ENCODE measurements around the gene PSD2.

The PSD2 gene

DNA sequence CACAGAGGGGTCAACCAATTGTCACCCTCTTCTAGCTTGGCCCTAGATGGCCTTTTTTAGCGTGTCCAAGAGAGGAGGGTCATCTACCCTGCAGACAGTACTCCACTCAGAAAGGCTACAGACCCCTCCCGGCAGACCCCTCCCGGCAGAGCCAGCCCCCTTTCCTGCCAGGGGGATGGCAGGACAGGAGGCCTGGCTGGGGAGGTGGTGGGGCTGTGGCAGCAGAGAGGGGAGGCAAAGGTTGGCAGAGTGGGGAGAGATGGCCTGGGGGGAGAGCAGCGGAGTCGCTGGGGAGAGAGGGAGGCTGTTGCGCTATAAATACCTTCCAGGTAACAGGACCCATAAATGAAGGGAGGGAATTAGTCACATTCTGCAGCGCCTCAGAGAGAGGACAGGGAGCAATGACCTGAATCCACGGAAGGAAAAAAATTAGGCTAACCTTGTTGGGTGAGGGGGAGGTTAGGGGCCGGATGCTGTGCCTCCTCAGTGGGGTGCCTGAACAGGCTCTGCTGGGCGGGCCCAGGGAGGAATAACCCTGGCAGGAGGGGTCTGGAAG lies 32.9 kb upstream of the PSD2 start:
- H3K4me1 Mint-ChIP-seq: peaks cover 62% of the 10 kb centered on the region
- peak overlapping the region in 2 of 3 experiments; percentile 39 to 62 for H3K4me3 Mint-ChIP-seq
- H3K27me3 Mint-ChIP-seq (ENCODE audit: low read depth): peaks cover 66% of the 10 kb centered on the region
- H3K36me3 Mint-ChIP-seq (ENCODE audit: low read depth): no peaks in the 10 kb centered on the region
- TF ChIP-seq, protein P1, sequence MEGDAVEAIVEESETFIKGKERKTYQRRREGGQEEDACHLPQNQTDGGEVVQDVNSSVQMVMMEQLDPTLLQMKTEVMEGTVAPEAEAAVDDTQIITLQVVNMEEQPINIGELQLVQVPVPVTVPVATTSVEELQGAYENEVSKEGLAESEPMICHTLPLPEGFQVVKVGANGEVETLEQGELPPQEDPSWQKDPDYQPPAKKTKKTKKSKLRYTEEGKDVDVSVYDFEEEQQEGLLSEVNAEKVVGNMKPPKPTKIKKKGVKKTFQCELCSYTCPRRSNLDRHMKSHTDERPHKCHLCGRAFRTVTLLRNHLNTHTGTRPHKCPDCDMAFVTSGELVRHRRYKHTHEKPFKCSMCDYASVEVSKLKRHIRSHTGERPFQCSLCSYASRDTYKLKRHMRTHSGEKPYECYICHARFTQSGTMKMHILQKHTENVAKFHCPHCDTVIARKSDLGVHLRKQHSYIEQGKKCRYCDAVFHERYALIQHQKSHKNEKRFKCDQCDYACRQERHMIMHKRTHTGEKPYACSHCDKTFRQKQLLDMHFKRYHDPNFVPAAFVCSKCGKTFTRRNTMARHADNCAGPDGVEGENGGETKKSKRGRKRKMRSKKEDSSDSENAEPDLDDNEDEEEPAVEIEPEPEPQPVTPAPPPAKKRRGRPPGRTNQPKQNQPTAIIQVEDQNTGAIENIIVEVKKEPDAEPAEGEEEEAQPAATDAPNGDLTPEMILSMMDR (IDR thresholded peaks at IDR 0.05; ENCODE audit: unreplicated experiment in 3 of 3): no peak
- H3K27ac Mint-ChIP-seq: peak overlapping the region in 2 of 3 experiments; percentile 48 to 68
- no peaks in the 10 kb centered on the region for H3K9me3 Mint-ChIP-seq

DNA sequence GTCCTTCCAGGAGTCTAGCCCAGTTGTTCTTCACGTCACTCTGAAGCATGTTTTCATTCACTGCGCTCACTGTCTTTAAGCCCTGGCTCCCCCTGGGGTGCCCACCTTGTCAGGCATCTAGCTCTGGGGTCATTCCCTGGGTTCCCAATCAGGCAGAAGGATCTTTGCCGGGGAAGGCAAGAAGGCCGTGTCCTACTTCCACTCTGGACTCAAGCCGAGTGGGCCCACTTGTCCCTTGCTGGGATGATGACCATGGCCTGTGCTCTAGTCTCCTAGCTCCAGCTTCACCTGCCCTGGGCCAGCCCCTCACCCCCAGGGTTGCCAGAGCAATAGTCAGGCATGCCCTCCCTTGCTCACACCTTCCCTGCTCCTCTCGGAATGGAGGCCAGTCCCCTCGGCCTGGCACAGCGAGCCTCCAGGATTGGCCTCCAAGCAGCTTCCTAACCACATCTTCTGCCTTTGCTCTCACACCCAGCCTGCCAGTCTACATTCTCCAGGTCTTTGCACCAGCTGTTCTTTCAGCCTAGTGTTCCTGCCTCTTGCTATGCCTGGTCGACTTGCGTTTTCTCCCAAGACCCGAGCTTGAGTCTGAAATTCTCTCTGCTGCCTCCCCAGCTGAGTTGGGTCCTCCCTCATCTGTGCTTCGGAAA lies 32.2 kb upstream of the PSD2 start:
- TF ChIP-seq, protein P1 (IDR thresholded peaks at IDR 0.05; ENCODE audit: unreplicated experiment in 3 of 3): no peak
- H3K27ac Mint-ChIP-seq: peak overlapping the region; percentile 10 to 68 (median 48)
- H3K4me1 Mint-ChIP-seq: peaks cover 55% of the 10 kb centered on the region
- peaks cover 59% of the 10 kb centered on the region for H3K27me3 Mint-ChIP-seq (ENCODE audit: low read depth)
- H3K9me3 Mint-ChIP-seq: no peaks in the 10 kb centered on the region
- no peaks in the 10 kb centered on the region for H3K36me3 Mint-ChIP-seq (ENCODE audit: low read depth)
- peak overlapping the region in 2 of 3 experiments; percentile 2 to 3 for H3K4me3 Mint-ChIP-seq

DNA sequence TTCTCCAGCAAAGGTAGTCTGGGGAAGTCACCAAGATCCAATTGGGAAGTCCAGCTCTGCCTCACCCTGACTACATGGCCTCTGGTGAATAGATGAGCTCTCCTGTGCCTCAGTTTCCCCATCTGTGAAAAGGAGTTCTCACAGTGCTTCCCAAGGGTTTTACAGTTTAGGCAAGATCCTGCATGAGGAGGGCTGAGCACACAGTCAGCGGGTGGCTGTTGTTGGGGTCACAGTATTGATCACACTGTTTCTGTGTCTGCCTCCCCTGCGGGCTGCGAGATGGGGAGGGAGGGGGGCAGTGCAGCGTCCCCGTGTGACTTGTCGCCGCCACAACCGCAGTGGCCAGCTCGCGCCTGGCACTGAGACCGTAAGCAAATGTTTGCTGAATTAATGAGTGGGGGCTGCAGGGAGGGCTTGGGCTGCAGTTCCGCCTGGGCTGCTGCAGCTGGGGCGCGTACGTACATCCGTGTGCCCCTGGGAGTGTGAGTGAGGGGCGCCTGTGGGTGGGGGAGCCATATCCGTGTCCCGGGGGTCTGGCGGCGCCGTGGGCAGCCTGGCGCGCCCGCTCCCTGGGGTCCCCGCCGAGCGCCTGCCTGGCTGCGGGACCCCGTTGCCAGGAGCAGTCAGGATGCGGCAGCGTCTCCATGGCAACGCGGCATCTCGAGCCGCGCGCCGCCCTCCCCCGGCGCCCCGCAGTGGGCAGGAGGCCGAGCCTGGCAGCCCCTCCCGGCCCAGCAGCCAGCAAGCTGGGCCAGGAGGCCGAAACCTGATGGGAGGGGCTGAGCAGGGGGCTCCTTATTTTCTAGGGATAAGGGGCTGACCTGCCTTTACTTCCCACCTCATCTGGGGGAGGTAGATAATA lies 31.4 kb upstream of the PSD2 start:
- Mint-ChIP-seq H3K4me1 (peaks cover 48% of the 10 kb centered on the region), H3K4me3 (peak overlapping the region; percentile 2 to 53 (median 3)), H3K27ac (peak overlapping the region; percentile 10 to 51 (median 48)), H3K36me3 (ENCODE audit: low read depth) (no peaks in the 10 kb centered on the region), H3K27me3 (ENCODE audit: low read depth) (peaks cover 51% of the 10 kb centered on the region), H3K9me3 (no peaks in the 10 kb centered on the region)
- TF ChIP-seq, protein P1 (IDR thresholded peaks at IDR 0.05; ENCODE audit: unreplicated experiment in 3 of 3): no peak

DNA sequence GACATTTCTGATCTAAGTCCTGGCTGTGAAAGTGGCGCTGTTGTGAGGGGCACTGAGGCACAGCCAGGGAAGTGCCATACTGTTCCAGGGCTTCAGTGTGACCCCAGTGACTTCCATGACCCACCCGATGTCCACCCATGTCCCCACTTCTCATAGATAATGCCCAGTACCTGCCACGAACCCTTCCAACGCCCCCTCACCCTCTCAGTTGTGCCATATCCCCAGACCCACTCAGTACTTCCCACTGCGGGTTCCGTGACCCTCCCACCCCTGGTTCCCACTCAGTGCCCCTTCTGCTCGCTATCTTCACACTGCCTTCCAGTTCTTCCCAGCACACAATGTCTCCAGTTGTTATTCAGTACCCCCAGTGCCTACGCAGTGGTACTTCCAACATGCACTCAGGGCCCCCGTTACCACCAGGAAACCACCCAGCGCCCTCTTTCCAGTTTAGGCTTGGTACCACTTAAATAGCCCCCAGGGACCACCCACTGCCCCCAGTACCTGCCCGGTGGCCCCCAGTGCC lies 30.7 kb upstream of the PSD2 start:
- TF ChIP-seq, protein P1 (IDR thresholded peaks at IDR 0.05; ENCODE audit: unreplicated experiment in 3 of 3): no peak
- Mint-ChIP-seq H3K9me3 (no peaks in the 10 kb centered on the region), H3K4me3 (peak overlapping the region; percentile 69 to 81 (median 73)), H3K4me1 (peaks cover 40% of the 10 kb centered on the region), H3K27ac (peak overlapping the region in 2 of 3 experiments; percentile 32 to 34), H3K27me3 (ENCODE audit: low read depth) (peaks cover 47% of the 10 kb centered on the region), H3K36me3 (ENCODE audit: low read depth) (no peaks in the 10 kb centered on the region)

DNA sequence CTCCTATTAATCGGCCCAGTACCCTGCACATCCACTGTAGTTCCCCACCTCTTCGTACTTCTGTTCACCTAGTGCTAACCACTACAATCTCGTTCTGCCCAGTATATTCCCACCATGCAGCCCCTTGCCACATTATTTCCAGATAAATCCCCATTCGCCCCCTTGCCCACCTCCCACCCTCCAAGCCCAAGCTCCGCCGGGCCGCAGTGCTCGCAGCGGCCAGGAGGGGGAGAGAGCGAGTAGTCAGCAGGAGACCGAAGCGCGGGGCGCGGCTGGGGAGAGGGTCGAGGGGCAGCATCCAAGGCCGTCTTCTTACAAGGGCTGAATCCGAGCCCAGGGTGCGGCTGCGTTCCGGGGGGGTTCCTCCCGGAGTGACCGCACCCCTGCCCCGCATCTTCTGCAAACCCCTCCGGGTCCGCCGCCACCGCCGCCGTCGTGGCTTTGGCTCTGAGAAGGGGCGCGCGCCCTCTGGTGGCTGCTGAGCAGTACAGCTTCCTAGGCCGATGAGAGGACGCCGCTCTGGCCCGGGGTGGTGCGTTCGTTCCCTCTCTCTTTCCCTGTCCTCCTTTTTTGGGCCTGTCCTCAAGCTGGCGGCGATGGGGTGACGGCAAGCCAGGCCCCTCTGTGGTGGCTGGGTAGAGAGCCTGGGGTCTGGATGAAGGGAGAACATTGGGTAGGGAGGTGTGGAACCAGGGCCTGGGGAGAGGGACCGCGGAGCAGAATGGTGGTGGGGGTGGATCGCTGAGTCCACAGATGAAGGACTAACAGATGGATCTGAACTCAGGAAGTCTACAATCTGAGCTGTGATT lies 30.0 kb upstream of the PSD2 start:
- no peaks in the 10 kb centered on the region for H3K9me3 Mint-ChIP-seq
- TF ChIP-seq, protein P1 (IDR thresholded peaks at IDR 0.05; ENCODE audit: unreplicated experiment in 3 of 3): peak; percentile 100
- H3K36me3 Mint-ChIP-seq (ENCODE audit: low read depth): no peaks in the 10 kb centered on the region
- peaks cover 45% of the 10 kb centered on the region for H3K27me3 Mint-ChIP-seq (ENCODE audit: low read depth)
- H3K4me1 Mint-ChIP-seq: peaks cover 35% of the 10 kb centered on the region
- H3K27ac Mint-ChIP-seq: peak overlapping the region; percentile 28 to 34 (median 32)
- peak overlapping the region; percentile 69 to 81 (median 73) for H3K4me3 Mint-ChIP-seq
